Measurements from ENCODE around the gene NDFIP1. TPM values are rescaled to one million over a fixed set of nuclear protein-coding genes. Genes with fewer than 3 reads are reported as not detected.

Gene NDFIP1
- total RNA-seq, 1 experiment from 2014 or later: 40.9 TPM

- DNase-seq (ENCODE audit: low read depth, low spot score) (no peak), ATAC-seq (no peak)
- CTCF ChIA-PET: no interaction called here
- POLR2A ChIA-PET: no interaction called here
- in situ Hi-C loops (cut with HindIII; ENCODE audit: low pct_unique_long_range_greater_than_20kb, low sequenced_read_pairs) (no loop called here), intact Hi-C loops (cut with micrococcal nuclease; ENCODE audit: unreplicated experiment) (no loop called here)
- H3K36me3 ChIP-seq (ENCODE audit: control insufficient read depth, insufficient read depth, low read length): no peaks in the 10 kb centered on the region; the same call in none of the 2 replicates
- TF ChIP-seq SIN3A (IDR thresholded peaks at IDR 0.05; ENCODE audit: borderline replicate concordance, insufficient read depth, low read depth, low read length) (no peak), TCF7L2 (IDR thresholded peaks at IDR 0.05; ENCODE audit: low read depth, low read length) (no peak), REST (IDR thresholded peaks at IDR 0.05; ENCODE audit: insufficient read depth in 1 of 2, low read depth in 2 of 2, low read length in 1 of 2) (no peak), CTCF (IDR thresholded peaks at IDR 0.05) (no peak), POLR2AphosphoS5 (IDR thresholded peaks at IDR 0.05; ENCODE audit: low read depth, low read length) (no peak)
- peak overlapping the region; percentile 70 to 72 for H3K4me3 ChIP-seq (ENCODE audit: low read depth in 2 of 2, low read length in 2 of 2)
- H3K4me1 ChIP-seq (ENCODE audit: control insufficient read depth, insufficient read depth, low read length): peaks cover 19% of the 10 kb centered on the region
- no peaks in the 10 kb centered on the region for H3K27me3 ChIP-seq (ENCODE audit: control insufficient read depth, insufficient read depth, low read length)
- H3K9me3 ChIP-seq (ENCODE audit: control insufficient read depth, insufficient read depth, low read depth, low read length): no peaks in the 10 kb centered on the region
- BruUV-seq (replicated peaks): no TSS peak
- peak overlapping the region; percentile 76 for H3K27ac ChIP-seq (ENCODE audit: low read length)
Measured at GRCh38 chr5:142109331-142110045, 909 bp downstream of the NDFIP1 start.

- intact Hi-C loops (cut with micrococcal nuclease; ENCODE audit: unreplicated experiment): no loop called here
- H3K4me1 ChIP-seq (ENCODE audit: control insufficient read depth, insufficient read depth, low read length): peaks cover 19% of the 10 kb centered on the region
- no peaks in the 10 kb centered on the region for H3K9me3 ChIP-seq (ENCODE audit: control insufficient read depth, insufficient read depth, low read depth, low read length)
- in situ Hi-C loops (cut with HindIII; ENCODE audit: low pct_unique_long_range_greater_than_20kb, low sequenced_read_pairs): no loop called here
- no peaks in the 10 kb centered on the region; the same call in none of the 2 replicates for H3K36me3 ChIP-seq (ENCODE audit: control insufficient read depth, insufficient read depth, low read length)
- TF ChIP-seq TCF7L2 (IDR thresholded peaks at IDR 0.05; ENCODE audit: low read depth, low read length) (no peak), SIN3A (IDR thresholded peaks at IDR 0.05; ENCODE audit: borderline replicate concordance, insufficient read depth, low read depth, low read length) (no peak), POLR2AphosphoS5 (IDR thresholded peaks at IDR 0.05; ENCODE audit: low read depth, low read length) (no peak), REST (IDR thresholded peaks at IDR 0.05; ENCODE audit: insufficient read depth in 1 of 2, low read depth in 2 of 2, low read length in 1 of 2) (no peak), CTCF (IDR thresholded peaks at IDR 0.05) (no peak; the same call in 1 of the 2 replicates)
- ChIA-PET CTCF (no interaction called here), POLR2A (no interaction called here)
- peak overlapping the region; percentile 70 to 72 for H3K4me3 ChIP-seq (ENCODE audit: low read depth in 2 of 2, low read length in 2 of 2)
- no peaks in the 10 kb centered on the region for H3K27me3 ChIP-seq (ENCODE audit: control insufficient read depth, insufficient read depth, low read length)
- ATAC-seq (no peak), DNase-seq (ENCODE audit: low read depth, low spot score) (no peak)
- peak overlapping the region; percentile 76 for H3K27ac ChIP-seq (ENCODE audit: low read length)
- BruUV-seq (replicated peaks): TSS peak; percentile 67
Measured at GRCh38 chr5:142110046-142110531, 1.5 kb downstream of the NDFIP1 start.
